GM12873 (cell line): Measurements from ENCODE around the gene PHYHD1.

Experiments
- TF ChIP-seq, protein P1 (sequence below): IDR thresholded peaks from 2 replicates; pipeline ENCODE4 v1.5.1; 2012; ENCODE audit warnings: low read depth, mild to moderate bottlenecking, moderate library complexity, low read length, control low read depth; ENCODE audit not compliant: insufficient read depth; ENCODE audit errors: missing control alignments

Gene PHYHD1

DNA sequence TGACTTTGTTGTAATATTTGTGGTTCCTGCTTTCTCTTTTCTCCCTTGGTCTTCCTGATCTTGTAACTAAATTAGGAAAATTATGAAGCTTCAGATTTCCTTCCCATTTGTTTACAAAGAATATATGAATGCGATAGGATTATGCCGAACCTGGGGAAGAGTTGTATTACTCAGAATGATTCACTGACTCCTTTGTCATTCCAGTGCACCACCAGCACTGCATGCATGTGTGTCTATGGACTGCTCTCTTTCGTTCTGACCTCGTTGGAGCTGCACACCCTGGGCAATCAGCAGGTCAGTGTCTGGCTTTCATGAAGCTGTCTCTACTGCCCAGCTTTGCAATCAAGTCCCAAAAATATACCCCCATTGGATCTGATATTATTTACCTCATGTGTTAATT is 52.2 kb downstream of the PHYHD1 start:
- TF ChIP-seq, protein P1, sequence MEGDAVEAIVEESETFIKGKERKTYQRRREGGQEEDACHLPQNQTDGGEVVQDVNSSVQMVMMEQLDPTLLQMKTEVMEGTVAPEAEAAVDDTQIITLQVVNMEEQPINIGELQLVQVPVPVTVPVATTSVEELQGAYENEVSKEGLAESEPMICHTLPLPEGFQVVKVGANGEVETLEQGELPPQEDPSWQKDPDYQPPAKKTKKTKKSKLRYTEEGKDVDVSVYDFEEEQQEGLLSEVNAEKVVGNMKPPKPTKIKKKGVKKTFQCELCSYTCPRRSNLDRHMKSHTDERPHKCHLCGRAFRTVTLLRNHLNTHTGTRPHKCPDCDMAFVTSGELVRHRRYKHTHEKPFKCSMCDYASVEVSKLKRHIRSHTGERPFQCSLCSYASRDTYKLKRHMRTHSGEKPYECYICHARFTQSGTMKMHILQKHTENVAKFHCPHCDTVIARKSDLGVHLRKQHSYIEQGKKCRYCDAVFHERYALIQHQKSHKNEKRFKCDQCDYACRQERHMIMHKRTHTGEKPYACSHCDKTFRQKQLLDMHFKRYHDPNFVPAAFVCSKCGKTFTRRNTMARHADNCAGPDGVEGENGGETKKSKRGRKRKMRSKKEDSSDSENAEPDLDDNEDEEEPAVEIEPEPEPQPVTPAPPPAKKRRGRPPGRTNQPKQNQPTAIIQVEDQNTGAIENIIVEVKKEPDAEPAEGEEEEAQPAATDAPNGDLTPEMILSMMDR, result no peak

GRCh38 chr9:128979111-128979510 is 58.3 kb downstream of the PHYHD1 start:
- TF ChIP-seq, protein P1, result no peak

DNA sequence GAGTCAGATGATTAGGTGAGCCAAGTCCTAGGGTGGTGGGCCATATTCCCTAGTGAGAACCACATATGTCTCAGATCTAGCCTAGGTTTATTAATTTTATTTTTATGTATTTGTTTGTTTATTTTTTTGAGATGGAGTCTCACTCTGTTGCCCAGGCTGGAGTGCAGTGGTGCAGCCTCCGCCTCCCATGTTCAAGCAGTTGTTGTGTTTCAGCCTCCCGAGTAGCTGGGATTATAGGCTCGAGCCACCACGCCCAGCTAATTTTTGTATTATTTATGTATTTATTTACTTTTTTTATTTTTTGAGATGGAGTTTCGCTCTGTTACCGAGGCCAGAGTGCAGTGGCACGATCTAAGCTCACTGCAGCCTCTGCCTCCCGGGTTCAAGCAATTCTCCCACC is 62.8 kb downstream of the PHYHD1 start:
- TF ChIP-seq, protein P1, result no peak

- TF ChIP-seq, protein P1, result no peak
Observed at GRCh38 chr9:128986671-128987070, 65.9 kb downstream of the PHYHD1 start.

DNA sequence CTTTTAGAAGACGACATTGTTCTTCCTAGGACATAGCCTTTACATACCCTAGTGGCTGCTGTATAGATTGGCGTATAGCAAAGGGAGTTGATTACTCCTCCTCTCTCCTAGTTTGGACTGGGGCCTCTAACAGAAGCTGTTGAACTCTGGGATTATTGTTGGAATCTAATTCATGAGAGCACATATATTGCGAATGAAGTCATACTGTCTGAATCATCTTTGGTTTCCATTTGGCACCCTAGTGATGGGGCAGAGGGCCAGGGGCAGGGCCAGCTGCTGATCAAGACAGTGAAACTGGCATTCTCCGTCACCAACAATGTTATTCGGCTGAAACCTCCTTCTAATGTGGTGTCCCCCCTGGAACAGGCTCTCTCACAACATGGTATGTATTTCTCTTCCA is 67.0 kb downstream of the PHYHD1 start:
- TF ChIP-seq, protein P1, result no peak
